BE2C (cell line): ENCODE data around the gene GAS6.
"Not testable (repeated sequence)": the region's sequence is repeated elsewhere in the genome, so short reads cannot be mapped to it uniquely, and the experiment has no call there.

Source experiments
- DNase-seq: peaks from one replicate; pipeline ENCODE4 v3.0.0-alpha.2; 2020
- H3K27me3 ChIP-seq: fragments of 250-450 bp; sonication (Bioruptor Pico); 2 replicates; pipeline ENCODE4 v1.5.1; 2020; ENCODE audit warnings: mild to moderate bottlenecking
- H3K36me3 ChIP-seq: fragments of 250-450 bp; sonication (Bioruptor Pico); 2 replicates; pipeline ENCODE4 v1.5.1; 2020; ENCODE audit warnings: mild to moderate bottlenecking
- H3K4me1 ChIP-seq: fragments of 250-450 bp; sonication (Bioruptor Pico); 2 replicates; pipeline ENCODE4 v1.5.1; 2020
- H3K4me3 ChIP-seq: 2 replicates; pipeline ENCODE4 v1.5.1; 2011; ENCODE audit warnings: low read depth, low read length
- H3K9me3 ChIP-seq: fragments of 250-450 bp; sonication (Bioruptor Pico); 2 replicates; pipeline ENCODE4 v1.5.1; 2020
- CTCF ChIP-seq: IDR thresholded peaks from 2 replicates; pipeline ENCODE4 v1.5.1; 2012; ENCODE audit warnings: mild to moderate bottlenecking, low read depth, low read length

Gene GAS6

DNA sequence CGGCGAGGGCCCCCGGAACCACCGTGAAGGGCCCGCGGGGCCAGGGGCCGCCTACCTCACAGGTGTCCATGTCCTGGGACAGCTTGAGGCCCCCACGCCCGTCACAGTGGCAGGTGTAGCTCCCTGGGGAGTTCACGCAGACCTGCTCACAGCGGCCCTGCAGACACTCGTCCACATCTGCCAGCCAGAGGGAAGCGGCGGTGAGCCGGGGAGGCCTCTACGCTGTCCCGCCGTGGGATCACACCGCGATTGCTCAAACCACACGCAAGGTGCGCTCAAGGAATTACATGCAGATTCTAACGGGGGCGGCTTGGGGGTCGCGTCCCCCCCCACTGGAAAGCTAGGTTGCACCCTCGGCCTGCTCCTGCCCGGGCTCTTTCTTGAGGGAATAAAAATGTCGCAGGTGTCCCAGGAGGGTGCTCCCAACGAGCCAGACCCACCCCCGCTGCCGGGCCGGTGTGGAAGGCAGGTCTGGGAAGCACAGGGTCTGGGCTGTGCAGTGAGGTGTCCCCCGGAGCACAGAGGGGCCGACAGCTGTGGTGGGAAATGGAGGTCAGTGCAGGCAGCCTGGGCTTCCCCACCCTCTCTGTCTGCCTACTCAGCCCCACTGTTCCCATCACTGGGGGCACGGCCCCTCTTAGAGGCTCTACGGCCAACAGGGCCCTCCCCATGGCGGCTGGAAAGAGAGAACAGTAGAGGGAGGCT is 29.2 kb downstream of the GAS6 start:
- no peak for DNase-seq
- H3K4me1 ChIP-seq, result peaks cover 15% of the 10 kb centered on the region
- no peaks in the 10 kb centered on the region for H3K9me3 ChIP-seq
- no peaks in the 10 kb centered on the region for H3K36me3 ChIP-seq
- no peak for TF ChIP-seq CTCF
- H3K27me3 ChIP-seq, result no peaks in the 10 kb centered on the region
- H3K4me3 ChIP-seq, result no peak overlapping the region

- peaks cover 15% of the 10 kb centered on the region for H3K4me1 ChIP-seq
- not testable (repeated sequence) for DNase-seq, H3K36me3 ChIP-seq, H3K9me3 ChIP-seq, H3K27me3 ChIP-seq, H3K4me3 ChIP-seq
Measured at GRCh38 chr13:113834006-113834405, 29.9 kb downstream of the GAS6 start.

- H3K4me1 ChIP-seq, result peaks cover 11% of the 10 kb centered on the region
- H3K4me3 ChIP-seq, result no peak overlapping the region
- no peaks in the 10 kb centered on the region for H3K27me3 ChIP-seq
- no peak for TF ChIP-seq CTCF
- no peaks in the 10 kb centered on the region for H3K9me3 ChIP-seq
- no peak for DNase-seq
- no peaks in the 10 kb centered on the region for H3K36me3 ChIP-seq
Measured at GRCh38 chr13:113833111-113833830, 30.6 kb downstream of the GAS6 start.

DNA sequence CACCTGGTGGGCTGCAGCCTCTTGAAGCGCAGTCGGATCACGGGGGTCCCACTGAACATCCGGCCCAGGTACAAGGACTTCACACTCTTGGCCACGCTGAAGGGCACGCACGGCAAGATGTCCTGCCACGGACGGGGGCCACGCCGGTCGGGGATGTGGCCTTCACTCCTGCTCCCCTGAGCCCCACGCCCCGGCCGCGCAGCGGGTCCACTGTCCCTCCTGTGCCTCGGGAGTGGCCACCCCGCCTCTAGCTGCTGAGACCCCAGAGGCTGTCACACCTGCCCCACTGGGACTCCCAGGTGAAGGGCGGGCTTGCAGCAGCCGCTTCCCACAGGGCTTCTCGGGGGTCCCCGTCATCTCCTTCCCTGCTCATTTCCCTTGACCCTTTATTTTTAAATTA is 31.2 kb downstream of the GAS6 start:
- no peaks in the 10 kb centered on the region for H3K9me3 ChIP-seq
- DNase-seq, result no peak
- H3K27me3 ChIP-seq, result no peaks in the 10 kb centered on the region
- no peaks in the 10 kb centered on the region for H3K36me3 ChIP-seq
- no peak for TF ChIP-seq CTCF
- no peak overlapping the region for H3K4me3 ChIP-seq
- H3K4me1 ChIP-seq, result peaks cover 7% of the 10 kb centered on the region

GRCh38 chr13:113832205-113832604 is 31.7 kb downstream of the GAS6 start:
- TF ChIP-seq CTCF, result no peak
- H3K4me3 ChIP-seq, result no peak overlapping the region
- no peak for DNase-seq
- no peaks in the 10 kb centered on the region for H3K36me3 ChIP-seq
- no peaks in the 10 kb centered on the region for H3K9me3 ChIP-seq
- H3K27me3 ChIP-seq, result no peaks in the 10 kb centered on the region
- H3K4me1 ChIP-seq, result peaks cover 4% of the 10 kb centered on the region

GRCh38 chr13:113831061-113831460 is 32.8 kb downstream of the GAS6 start:
- DNase-seq, result no peak
- Histone ChIP-seq H3K9me3 (no peaks in the 10 kb centered on the region), H3K4me3 (no peak overlapping the region), H3K4me1 (no peaks in the 10 kb centered on the region), H3K36me3 (no peaks in the 10 kb centered on the region), H3K27me3 (no peaks in the 10 kb centered on the region)
- TF ChIP-seq CTCF, result no peak

DNA sequence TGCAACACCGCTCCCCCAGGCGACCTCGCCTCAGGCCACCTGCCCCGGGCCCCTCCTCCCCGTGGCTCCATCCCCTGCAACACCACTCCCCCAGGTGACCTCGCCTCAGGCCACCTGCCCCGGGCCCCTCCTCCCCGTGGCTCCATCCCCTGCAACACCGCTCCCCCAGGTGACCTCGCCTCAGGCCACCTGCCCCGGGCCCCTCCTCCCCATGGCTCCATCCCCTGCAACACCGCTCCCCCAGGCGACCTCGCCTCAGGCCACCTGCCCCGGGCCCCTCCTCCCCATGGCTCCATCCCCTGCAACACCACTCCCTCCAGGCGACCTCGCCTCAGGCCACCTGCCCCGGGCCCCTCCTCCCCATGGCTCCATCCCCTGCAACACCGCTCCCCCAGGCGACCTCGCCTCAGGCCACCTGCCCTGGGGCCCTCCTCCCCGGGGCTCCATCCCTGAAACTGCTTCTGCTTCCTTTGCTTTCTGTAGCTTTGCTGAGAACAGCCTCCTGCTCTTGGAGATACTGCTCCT is 33.4 kb downstream of the GAS6 start:
- H3K4me1 ChIP-seq, H3K27me3 ChIP-seq, H3K4me3 ChIP-seq, H3K36me3 ChIP-seq, DNase-seq, H3K9me3 ChIP-seq: not testable (repeated sequence)
